ENCODE results near the gene SPTBN4.

The SPTBN4 gene

DNA sequence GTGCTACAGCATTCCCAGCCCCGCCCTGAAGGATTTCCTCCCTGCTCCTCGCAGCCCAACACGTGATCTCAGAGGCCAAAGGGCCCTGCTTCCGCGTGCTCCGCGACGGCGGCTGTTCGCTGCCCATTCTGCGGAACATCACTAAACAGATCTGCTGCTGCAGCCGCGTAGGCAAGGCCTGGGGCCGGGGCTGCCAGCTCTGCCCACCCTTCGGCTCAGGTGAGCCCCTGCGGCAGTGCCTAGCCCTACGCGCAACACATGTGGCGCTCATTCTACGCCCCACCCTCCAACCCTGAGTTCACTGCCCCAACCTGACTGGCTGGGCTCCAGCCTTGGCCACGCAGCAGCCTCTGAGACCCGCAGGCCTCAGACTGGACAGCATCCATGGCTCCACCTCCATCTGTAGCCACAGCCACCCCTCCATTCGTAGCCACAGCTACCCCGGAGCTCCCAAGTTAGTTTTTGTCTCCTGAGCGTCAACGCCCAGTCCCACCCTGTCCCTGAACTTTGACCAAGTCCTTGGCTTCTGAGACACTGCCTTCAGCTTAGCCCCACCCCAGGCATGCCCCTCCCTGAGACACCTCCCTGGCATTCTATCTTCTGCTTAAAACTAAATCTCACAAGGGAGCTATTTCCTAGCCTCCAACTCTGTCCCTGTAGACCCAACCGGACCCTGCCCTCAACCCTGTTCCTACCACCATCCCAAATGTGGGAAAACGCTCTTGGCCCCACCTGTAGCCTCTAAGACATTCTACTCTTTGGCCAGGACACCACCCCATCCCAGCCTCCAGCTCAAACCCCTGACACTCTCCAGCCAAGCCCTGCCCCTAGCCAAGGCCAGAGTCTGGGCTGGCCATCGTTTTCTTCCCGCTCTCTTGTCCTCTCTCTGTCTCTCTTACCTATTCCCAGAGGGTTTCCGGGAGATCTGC, 140.8 kb downstream of the SPTBN4 start:
- no peak for DNase-seq

DNA sequence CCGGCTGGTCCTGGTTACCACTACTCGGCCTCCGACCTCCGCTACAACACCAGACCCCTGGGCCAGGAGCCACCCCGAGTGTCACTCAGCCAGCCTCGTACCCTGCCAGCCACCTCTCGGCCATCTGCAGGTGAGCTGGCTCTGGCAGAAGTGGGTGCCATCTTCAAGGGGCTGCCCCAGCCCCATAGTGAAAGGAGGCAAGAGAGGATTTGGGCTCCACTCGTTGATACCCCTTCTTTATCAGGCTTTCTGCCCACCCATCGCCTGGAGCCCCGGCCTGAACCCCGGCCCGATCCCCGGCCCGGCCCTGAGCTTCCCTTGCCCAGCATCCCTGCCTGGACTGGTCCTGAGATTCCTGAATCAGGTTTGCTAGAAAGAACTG, 141.4 kb downstream of the SPTBN4 start:
- no peak for DNase-seq

GRCh38 chr19:40608957-40609356, 142.2 kb downstream of the SPTBN4 start:
- DNase-seq = no peak

DNA sequence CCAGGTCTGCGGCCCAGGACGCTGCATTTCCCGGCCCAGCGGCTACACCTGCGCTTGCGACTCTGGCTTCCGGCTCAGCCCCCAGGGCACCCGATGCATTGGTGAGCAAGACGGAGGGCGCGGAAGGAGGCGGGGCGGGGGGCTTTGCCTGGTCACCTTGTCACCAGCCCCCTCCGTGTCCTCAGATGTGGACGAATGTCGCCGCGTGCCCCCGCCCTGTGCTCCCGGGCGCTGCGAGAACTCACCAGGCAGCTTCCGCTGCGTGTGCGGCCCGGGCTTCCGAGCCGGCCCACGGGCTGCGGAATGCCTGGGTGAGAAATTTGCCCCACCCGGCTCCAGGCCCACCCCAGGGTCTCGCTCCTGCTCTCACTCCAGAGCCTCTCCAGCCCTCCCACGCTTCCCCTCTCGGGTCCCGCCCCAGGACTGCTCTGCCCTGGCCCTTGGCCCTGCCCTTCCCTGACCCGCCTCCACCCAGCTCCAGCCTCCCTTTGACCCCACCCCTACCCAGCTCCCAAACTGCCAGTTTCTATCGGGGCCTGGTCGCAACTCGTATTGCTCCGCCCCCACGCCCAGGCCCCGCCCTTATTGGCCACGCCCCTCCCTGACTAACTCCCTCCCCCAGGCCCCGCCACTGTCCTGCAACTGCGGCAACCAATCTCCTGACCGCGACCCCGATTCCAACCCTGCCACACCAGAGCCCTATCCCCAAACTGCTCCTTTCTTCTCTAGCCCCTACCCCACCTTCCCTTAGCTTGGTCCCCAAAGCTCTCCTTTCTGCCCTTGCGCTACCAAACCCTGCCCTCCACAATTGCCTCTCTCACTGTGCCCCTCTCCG, 143.0 kb downstream of the SPTBN4 start:
- no peak for DNase-seq

DNA sequence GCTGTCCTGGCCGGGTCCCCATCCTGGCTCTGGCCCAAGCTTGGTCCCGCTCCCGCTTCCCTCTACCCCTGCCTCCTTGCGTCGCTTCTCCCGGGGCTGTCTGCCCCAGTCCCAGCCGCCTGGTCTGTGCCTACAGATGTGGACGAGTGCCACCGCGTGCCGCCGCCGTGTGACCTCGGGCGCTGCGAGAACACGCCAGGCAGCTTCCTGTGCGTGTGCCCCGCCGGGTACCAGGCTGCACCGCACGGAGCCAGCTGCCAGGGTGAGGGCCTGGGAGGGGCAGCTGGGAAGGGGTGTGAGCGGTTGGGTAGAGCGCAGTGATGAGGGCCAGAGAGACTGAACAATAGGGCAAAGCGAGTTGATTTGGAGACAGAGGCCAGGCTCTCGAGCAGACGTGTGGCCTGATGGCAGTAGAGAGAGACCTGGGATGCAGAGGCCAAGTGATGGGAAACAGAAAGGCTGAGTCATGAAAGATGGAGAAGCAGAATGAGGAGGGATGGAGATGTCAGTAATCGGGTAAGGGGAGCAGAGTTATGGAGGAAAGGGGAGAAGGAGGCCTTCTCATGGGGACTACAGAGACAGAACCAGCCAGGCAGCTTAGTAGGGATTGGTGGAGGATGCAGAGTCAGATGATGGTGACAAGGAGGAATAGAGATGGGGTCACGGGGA, 143.7 kb downstream of the SPTBN4 start:
- no peak for DNase-seq

- no peak for DNase-seq
These were observed 144.3 kb downstream of the SPTBN4 start for GRCh38 chr19:40611096-40611495.

GRCh38 chr19:40611900-40612698, 145.3 kb downstream of the SPTBN4 start:
- DNase-seq = no peak

GRCh38 chr19:40612831-40613689, 146.3 kb downstream of the SPTBN4 start:
- no peak for DNase-seq

GRCh38 chr19:40613690-40614621, 147.2 kb downstream of the SPTBN4 start:
- no peak for DNase-seq

GRCh38 chr19:40614622-40615411, 148.0 kb downstream of the SPTBN4 start:
- no peak for DNase-seq

DNA sequence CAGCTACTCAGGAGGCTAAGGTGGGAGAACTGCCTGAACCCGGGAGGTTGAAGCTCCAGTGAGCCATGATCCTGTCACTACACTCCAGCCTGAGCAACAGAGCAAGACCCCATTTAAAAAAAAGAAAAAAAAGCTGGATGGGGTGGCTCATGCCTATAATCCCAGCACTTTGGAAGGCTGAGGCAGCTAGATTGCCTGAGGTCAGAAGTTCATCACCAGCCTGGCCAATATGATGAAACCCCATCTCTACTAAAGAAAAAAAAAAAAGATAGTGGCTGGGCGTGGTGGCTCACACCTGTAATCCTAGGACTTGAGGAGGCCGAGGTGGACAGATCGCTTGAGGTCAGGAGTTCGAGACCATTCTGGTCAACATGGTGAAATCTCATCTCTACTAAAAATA, 149.4 kb downstream of the SPTBN4 start:
- DNase-seq = no peak

- no peak for DNase-seq
These were observed 150.1 kb downstream of the SPTBN4 start for GRCh38 chr19:40616941-40617340.

GRCh38 chr19:40617961-40618360, 151.2 kb downstream of the SPTBN4 start:
- no peak for DNase-seq

DNA sequence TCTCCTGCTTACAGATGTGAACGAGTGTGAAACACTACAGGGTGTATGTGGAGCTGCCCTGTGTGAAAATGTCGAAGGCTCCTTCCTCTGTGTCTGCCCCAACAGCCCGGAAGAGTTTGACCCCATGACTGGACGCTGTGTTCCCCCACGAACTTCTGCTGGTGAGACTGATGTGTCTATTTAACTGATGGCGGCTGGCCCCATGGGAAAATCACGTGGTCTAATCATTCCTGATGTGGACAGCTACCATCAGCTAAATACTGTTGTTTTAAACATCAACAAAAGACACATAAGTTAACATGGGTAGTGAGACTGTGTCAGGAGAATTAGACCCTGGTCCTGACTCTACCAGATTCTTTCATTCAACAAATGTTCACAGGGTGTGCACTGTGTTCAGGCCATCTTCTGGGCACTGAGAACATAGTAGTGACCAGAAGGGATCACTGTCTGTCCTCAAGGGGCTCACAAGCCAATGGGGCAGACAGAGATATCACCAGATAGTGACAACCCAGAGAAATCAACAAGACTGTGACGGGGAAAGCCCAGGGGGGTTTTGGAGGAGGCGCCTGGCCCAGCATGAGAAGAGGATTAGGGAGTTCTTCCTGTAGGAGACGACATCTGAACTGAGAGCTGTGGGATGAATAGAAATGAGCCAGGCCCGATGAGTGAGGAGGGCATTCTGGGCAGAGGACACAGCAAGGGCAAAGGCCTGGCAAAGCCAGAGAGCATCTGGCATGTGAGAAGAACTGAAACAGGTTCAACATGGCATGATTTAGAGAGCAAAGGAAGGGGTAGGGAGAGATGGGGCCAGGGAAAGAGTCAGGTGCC, 152.7 kb downstream of the SPTBN4 start:
- DNase-seq = no peak

DNA sequence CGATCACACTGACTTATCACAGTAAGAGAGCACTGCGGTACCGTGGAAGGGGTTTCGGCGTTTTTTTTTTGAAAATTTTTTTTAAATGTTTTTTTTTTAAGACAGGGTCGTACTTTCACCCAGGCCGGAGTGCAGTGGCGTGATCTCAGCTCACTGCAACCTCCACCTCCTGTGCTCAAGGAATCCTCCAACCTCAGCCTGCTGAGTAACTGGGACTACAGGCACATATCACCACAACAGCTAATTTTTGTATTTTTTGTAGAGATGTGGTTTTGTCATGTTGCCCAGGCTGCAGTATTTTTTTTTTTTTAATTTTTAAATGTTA, 153.3 kb downstream of the SPTBN4 start:
- no peak for DNase-seq

DNA sequence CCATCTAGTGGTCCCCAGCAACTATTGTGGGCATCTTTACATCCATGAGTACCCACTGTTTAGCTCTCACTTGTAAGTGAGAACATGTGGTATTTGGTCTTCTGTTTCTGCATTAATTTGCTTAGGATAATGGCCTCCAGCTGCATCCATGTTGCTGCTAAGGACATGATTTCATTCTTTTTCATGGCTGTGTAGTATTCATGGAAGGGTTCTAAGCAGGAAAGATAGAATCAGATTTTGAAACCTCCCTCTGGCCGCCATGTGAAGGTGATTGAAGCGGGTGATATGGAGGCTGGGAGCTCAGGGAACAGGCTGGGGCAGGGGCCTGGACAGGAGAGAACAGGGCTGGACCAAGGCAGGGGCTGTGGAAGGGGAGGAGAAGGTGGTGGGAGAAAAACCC, 154.5 kb downstream of the SPTBN4 start:
- no peak for DNase-seq

DNA sequence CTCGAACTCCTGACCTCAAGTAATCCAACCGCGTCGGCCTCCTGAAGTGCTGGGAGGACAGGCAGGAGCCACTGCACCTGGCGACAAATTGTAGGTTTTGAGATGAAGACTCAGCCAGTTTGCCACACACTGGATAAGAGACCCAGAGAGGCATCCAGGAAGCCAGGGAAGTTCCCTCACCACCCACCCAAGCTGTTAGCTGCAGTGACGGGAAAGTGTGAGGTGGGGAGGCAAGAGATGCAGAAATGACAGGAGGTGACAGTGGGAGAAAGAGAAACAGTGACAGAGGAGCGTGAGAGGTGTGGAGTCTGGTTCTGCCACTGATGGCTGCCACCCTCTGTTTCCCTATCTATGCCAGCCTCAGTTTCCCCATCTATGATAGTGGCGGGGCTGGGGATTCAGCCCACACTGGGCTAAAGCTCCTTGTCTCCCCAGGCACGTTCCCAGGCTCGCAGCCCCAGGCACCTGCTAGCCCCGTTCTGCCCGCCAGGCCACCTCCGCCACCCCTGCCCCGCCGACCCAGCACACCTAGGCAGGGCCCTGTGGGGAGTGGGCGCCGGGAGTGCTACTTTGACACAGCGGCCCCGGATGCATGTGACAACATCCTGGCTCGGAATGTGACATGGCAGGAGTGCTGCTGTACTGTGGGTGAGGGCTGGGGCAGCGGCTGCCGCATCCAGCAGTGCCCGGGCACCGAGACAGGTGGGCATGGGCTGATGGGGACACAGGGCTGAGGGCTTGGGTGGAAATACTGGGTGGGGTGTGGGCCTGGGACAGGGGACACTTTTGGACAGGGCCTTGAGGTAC, 155.4 kb downstream of the SPTBN4 start:
- no peak for DNase-seq

- no peak for DNase-seq
These were observed 155.9 kb downstream of the SPTBN4 start for GRCh38 chr19:40622773-40623075.
